ENCODE data around the gene CIC. TPM values are rescaled to one million over a fixed set of nuclear protein-coding genes. Genes with fewer than 3 reads are reported as not detected.

Gene CIC
- total and polyA plus RNA-seq, 9 of the 15 experiments (the other 6 are each of a cell fraction or from before 2014, with no cell fraction given) = 0.07 to 44.7 (median 8.6) TPM

DNA sequence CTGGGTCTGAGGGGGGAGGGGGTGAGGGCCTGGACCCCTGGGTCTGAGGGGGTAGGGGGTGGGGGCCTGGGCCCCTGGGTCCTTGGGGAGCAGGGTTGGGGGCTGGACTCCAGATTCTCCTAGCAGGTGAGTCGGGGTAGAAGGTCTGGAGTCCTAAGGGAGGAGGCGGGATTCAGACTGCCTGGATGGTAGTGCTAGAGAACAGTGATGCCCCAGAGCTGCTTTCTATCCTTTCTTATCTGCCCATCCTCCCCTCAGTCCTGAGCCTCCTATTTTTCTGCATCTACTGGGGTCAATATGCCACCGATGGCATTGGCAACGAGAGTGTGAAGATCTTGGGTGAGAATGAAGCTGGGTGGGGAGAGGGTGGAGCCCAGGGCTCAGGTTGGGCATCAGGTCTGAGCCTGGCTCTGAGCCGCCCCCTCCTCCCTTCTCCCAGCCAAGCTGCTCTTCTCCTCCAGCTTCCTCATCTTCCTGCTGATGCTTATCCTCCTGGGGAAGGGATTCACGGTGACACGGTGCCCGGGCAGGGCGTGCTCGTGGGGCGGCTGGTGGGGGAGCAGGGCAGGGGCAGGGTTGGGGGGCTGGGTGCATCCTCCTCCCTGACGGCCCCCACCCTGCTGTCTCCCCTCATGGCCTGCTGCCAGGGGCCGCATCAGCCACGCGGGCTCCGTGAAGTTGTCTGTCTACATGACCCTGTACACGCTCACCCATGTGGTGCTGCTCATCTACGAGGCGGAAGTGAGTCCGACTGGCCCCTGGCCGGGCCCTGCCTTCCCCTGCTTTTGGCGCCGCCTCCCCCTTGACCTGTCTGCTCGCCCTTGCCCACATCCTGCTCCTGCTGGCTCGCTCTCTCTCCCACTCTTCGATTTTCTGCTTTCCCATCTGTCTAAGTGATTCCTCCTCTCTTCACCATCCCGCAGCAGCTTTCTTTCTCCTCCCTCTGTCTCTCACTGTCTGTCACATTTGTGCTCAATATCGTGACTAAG, 47.5 kb downstream of the CIC start (continued):
- TF ChIP-seq, protein P1, sequence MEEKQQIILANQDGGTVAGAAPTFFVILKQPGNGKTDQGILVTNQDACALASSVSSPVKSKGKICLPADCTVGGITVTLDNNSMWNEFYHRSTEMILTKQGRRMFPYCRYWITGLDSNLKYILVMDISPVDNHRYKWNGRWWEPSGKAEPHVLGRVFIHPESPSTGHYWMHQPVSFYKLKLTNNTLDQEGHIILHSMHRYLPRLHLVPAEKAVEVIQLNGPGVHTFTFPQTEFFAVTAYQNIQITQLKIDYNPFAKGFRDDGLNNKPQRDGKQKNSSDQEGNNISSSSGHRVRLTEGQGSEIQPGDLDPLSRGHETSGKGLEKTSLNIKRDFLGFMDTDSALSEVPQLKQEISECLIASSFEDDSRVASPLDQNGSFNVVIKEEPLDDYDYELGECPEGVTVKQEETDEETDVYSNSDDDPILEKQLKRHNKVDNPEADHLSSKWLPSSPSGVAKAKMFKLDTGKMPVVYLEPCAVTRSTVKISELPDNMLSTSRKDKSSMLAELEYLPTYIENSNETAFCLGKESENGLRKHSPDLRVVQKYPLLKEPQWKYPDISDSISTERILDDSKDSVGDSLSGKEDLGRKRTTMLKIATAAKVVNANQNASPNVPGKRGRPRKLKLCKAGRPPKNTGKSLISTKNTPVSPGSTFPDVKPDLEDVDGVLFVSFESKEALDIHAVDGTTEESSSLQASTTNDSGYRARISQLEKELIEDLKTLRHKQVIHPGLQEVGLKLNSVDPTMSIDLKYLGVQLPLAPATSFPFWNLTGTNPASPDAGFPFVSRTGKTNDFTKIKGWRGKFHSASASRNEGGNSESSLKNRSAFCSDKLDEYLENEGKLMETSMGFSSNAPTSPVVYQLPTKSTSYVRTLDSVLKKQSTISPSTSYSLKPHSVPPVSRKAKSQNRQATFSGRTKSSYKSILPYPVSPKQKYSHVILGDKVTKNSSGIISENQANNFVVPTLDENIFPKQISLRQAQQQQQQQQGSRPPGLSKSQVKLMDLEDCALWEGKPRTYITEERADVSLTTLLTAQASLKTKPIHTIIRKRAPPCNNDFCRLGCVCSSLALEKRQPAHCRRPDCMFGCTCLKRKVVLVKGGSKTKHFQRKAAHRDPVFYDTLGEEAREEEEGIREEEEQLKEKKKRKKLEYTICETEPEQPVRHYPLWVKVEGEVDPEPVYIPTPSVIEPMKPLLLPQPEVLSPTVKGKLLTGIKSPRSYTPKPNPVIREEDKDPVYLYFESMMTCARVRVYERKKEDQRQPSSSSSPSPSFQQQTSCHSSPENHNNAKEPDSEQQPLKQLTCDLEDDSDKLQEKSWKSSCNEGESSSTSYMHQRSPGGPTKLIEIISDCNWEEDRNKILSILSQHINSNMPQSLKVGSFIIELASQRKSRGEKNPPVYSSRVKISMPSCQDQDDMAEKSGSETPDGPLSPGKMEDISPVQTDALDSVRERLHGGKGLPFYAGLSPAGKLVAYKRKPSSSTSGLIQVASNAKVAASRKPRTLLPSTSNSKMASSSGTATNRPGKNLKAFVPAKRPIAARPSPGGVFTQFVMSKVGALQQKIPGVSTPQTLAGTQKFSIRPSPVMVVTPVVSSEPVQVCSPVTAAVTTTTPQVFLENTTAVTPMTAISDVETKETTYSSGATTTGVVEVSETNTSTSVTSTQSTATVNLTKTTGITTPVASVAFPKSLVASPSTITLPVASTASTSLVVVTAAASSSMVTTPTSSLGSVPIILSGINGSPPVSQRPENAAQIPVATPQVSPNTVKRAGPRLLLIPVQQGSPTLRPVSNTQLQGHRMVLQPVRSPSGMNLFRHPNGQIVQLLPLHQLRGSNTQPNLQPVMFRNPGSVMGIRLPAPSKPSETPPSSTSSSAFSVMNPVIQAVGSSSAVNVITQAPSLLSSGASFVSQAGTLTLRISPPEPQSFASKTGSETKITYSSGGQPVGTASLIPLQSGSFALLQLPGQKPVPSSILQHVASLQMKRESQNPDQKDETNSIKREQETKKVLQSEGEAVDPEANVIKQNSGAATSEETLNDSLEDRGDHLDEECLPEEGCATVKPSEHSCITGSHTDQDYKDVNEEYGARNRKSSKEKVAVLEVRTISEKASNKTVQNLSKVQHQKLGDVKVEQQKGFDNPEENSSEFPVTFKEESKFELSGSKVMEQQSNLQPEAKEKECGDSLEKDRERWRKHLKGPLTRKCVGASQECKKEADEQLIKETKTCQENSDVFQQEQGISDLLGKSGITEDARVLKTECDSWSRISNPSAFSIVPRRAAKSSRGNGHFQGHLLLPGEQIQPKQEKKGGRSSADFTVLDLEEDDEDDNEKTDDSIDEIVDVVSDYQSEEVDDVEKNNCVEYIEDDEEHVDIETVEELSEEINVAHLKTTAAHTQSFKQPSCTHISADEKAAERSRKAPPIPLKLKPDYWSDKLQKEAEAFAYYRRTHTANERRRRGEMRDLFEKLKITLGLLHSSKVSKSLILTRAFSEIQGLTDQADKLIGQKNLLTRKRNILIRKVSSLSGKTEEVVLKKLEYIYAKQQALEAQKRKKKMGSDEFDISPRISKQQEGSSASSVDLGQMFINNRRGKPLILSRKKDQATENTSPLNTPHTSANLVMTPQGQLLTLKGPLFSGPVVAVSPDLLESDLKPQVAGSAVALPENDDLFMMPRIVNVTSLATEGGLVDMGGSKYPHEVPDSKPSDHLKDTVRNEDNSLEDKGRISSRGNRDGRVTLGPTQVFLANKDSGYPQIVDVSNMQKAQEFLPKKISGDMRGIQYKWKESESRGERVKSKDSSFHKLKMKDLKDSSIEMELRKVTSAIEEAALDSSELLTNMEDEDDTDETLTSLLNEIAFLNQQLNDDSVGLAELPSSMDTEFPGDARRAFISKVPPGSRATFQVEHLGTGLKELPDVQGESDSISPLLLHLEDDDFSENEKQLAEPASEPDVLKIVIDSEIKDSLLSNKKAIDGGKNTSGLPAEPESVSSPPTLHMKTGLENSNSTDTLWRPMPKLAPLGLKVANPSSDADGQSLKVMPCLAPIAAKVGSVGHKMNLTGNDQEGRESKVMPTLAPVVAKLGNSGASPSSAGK (IDR thresholded peaks at IDR 0.05) = peak; percentile 53; the same call in 1 of the 2 replicates
- no peak for TF ChIP-seq SRSF1 (IDR thresholded peaks at IDR 0.05; ENCODE audit: low read depth, low read length)
- TF ChIP-seq PHB (CRISPR knock-in tag; IDR thresholded peaks at IDR 0.05) = no peak
- TF ChIP-seq ERF (CRISPR knock-in tag; IDR thresholded peaks at IDR 0.05) = no peak
- TF ChIP-seq ARID1B (IDR thresholded peaks at IDR 0.05) = 0 out of 2 replicates have a peak, but pooled peaks have one; percentile 7
- peak; percentile 30; the same call in 1 of the 2 replicates for TF ChIP-seq EHMT2 (IDR thresholded peaks at IDR 0.05)
- TF ChIP-seq TGIF2 (CRISPR knock-in tag; IDR thresholded peaks at IDR 0.05) = no peak
- TF ChIP-seq ZNF175 (CRISPR knock-in tag; IDR thresholded peaks at IDR 0.05; ENCODE audit: low read depth) = 0 out of 2 replicates have a peak, but pooled peaks have one; percentile 50
- TF ChIP-seq FOS (IDR thresholded peaks at IDR 0.05; ENCODE audit: extremely low read depth, insufficient read length) = no peak
- no peak for TF ChIP-seq ZNF695 (CRISPR knock-in tag; IDR thresholded peaks at IDR 0.05)
- TF ChIP-seq TEAD2 (tag; IDR thresholded peaks at IDR 0.05) = no peak
- TF ChIP-seq, protein P2, sequence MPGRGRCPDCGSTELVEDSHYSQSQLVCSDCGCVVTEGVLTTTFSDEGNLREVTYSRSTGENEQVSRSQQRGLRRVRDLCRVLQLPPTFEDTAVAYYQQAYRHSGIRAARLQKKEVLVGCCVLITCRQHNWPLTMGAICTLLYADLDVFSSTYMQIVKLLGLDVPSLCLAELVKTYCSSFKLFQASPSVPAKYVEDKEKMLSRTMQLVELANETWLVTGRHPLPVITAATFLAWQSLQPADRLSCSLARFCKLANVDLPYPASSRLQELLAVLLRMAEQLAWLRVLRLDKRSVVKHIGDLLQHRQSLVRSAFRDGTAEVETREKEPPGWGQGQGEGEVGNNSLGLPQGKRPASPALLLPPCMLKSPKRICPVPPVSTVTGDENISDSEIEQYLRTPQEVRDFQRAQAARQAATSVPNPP (IDR thresholded peaks at IDR 0.05; ENCODE audit: borderline replicate concordance, insufficient read depth, insufficient read length) = no peak
- no peak for TF ChIP-seq ZNF75A (CRISPR knock-in tag; IDR thresholded peaks at IDR 0.05)
- TF ChIP-seq, protein P3, sequence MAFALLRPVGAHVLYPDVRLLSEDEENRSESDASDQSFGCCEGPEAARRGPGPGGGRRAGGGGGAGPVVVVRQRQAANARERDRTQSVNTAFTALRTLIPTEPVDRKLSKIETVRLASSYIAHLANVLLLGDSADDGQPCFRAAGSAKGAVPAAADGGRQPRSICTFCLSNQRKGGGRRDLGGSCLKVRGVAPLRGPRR (CRISPR knock-in tag; IDR thresholded peaks at IDR 0.05) = no peak
- no peak for TF ChIP-seq CBX1 (IDR thresholded peaks at IDR 0.05; ENCODE audit: low read depth)
